Measurements from ENCODE around the gene SDK1. TPM values are rescaled to one million over a fixed set of nuclear protein-coding genes. Genes with fewer than 3 reads are reported as not detected.
"Not testable (repeated sequence)": the region's sequence is repeated elsewhere in the genome, so short reads cannot be mapped to it uniquely, and the experiment has no call there.

Gene SDK1
- total RNA-seq, 1 experiment from 2014 or later, result 1.7 TPM

DNA sequence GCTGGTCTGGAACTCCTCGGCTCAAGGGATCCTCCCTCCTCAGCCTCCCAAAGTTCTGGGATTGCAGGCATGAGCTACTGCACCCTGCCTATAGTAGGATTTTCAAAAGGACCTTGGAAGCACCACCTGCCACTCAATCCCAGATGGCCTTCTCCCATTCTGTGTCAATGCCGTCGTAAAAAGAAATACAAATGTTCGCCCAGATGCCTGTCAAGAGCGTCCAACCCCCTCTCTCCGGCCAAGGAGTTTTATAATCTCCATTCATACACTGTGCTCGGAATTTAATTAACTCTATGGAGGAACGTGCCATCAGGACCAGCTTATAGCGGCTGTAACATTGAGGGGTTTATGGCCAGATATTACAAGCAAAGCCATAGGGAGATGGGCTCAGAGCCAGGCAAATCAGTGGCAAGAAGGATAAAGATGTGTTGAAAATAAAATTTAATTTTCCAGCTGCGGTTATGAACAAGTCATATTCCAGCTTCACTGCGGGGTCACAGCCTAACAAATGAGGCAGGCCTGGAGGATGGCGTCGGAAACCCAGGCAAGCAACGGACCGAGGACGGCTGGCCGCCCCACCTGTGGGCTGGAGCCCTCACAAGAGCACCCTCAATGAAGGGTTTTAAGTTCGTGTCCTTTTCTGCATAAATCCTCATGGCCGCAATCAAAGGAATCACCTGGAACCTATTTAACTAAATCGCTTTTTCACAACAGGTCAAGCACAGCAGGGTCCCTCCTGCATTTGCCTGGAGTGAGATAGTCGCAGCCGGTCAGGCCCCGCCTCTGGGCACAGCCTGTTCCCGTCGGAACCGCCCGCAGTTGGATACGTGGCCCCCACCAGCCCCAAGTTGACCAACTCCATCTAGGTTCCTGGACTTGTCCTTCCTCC is 1006.5 kb downstream of the SDK1 start:
- DNase-seq (ENCODE audit: extremely low read depth, low read depth), result no peak

DNA sequence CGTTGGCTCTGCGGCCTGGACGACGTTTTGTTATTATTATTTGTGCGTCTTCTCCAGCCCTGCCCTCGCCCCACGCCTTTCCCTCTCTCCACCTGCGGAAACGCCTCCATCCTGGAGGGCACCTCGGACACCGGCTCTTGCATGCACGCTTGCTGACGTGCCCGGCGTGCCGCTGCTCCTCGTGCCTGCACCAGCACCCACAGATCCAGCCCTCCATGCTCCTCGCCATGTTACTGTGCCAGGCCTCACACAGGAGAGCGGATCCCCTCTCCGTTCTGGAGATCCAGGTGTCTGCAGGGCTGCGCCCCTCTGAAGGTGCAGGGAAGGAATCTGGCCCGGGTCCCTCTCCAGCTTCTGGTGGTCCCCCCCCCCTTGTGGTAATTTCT is 1007.1 kb downstream of the SDK1 start:
- DNase-seq (ENCODE audit: extremely low read depth, low read depth), result no peak

DNA sequence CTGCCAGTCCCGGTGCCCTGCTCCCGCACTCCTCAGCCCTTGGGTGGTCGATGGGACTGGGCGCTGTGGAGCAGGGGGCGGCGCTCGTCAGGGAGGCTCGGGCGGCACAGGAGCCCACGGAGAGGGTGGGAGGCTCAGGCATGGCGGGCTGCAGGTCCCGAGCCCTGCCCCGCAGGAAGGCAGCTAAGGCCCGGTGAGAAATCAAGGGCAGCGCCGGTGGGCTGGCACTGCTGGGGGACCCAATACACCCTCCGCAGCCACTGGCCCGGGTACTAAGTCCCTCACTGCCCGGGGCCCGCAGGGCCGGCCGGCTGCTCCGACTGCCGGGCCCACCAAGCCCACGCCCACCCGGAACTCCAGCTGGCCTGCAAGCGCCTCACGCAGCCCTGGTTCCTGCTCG is 1012.9 kb downstream of the SDK1 start:
- not testable (repeated sequence) for DNase-seq (ENCODE audit: extremely low read depth, low read depth)

DNA sequence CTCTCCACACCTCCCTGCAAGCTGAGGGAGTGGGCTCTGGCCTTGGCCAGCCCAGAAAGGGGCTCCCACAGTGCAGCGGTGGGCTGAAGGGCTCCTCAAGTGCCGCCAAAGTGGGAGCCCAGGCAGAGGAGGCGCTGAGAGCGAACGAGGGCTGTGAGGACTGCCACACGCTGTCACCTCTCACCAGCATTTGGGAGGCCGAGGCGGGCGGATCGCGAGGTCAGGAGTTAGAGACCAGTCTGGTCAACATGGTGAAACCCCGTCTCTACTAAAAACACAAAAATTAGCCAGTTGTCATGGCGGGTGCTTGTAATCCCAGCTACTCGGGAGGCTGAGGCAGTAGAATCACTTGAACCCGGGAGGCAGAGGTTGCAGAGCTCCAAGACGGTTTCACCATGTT is 1013.3 kb downstream of the SDK1 start:
- not testable (repeated sequence) for DNase-seq (ENCODE audit: extremely low read depth, low read depth)

All from NCI-H460 (cell line).